H54 (cell line): ENCODE measurements around the gene CHST7.
"Not testable (repeated sequence)": the region's sequence is repeated elsewhere in the genome, so short reads cannot be mapped to it uniquely, and the experiment has no call there.

Source experiments
- DNase-seq: peaks from one replicate; pipeline ENCODE4 v3.0.0; 2011; ENCODE audit warnings: low spot score, mixed read lengths; ENCODE audit not compliant: insufficient read length
- FAIRE-seq: peaks from 3 replicates; lab custom pipeline; 2011; peaks lifted over from hg19 to GRCh38; lab: Jason Lieb, UNC
- POLR2A ChIP-seq: IDR thresholded peaks from 2 replicates; pipeline ENCODE4 v1.6.1; 2011; ENCODE audit warnings: low read depth, mild to moderate bottlenecking, low read length

CHST7 gene

GRCh38 chrX:46573331-46573891 lies at the start of gene CHST7:
TSS of gene CHST7 (plus strand) at chrX:46573765. CDS start at chrX:46573932, 167 bp downstream.
- DNase-seq (no peak), FAIRE-seq (no peak)
- TF ChIP-seq POLR2A, result peak; percentile 51

- DNase-seq, FAIRE-seq: not testable (repeated sequence)
These were observed 44.9 kb upstream of the CHST7 start for GRCh38 chrX:46528640-46529039.

GRCh38 chrX:46529740-46530403 lies 43.7 kb upstream of the CHST7 start:
- FAIRE-seq, DNase-seq: not testable (repeated sequence)

- FAIRE-seq, DNase-seq: not testable (repeated sequence)
These were observed 43.1 kb upstream of the CHST7 start for GRCh38 chrX:46530404-46530908.

- no peak for FAIRE-seq
- no peak for TF ChIP-seq POLR2A
- DNase-seq, result no peak
These were observed 42.1 kb upstream of the CHST7 start for GRCh38 chrX:46531442-46531841.

- TF ChIP-seq POLR2A, result no peak
- no peak for DNase-seq
- no peak for FAIRE-seq
These were observed 30.1 kb upstream of the CHST7 start for GRCh38 chrX:46543441-46543840.

- FAIRE-seq, result not testable (repeated sequence)
These were observed 29.0 kb upstream of the CHST7 start for GRCh38 chrX:46544527-46544926.

GRCh38 chrX:46545111-46546005 lies 28.2 kb upstream of the CHST7 start, which contains the start of gene ZNF674:
TSS of gene ZNF674 (minus strand) at chrX:46545421. CDS start at chrX:46542087, 3,334 bp downstream.
- no peak for FAIRE-seq
- TF ChIP-seq POLR2A, result peak; percentile 83
- DNase-seq, result peak; percentile 29

More at GRCh38 chrX:46544527-46544926, 29.0 kb upstream of the CHST7 start:
- not testable (repeated sequence) for DNase-seq

- TF ChIP-seq POLR2A, result no peak
- FAIRE-seq (no peak), DNase-seq (no peak)
These were observed 25.7 kb upstream of the CHST7 start for GRCh38 chrX:46547857-46548256.

- FAIRE-seq (no peak), DNase-seq (no peak)
- TF ChIP-seq POLR2A, result no peak
These were observed 23.7 kb upstream of the CHST7 start for GRCh38 chrX:46549914-46550313.

- DNase-seq (no peak), FAIRE-seq (no peak)
- no peak for TF ChIP-seq POLR2A
These were observed 22.0 kb upstream of the CHST7 start for GRCh38 chrX:46551494-46552128.

- FAIRE-seq, result no peak
- DNase-seq, result no peak
- TF ChIP-seq POLR2A, result no peak
These were observed 19.6 kb upstream of the CHST7 start for GRCh38 chrX:46553935-46554334.

GRCh38 chrX:46554942-46555341 lies 18.6 kb upstream of the CHST7 start:
- TF ChIP-seq POLR2A, result no peak
- FAIRE-seq (no peak), DNase-seq (no peak)

GRCh38 chrX:46559062-46559461 lies 14.5 kb upstream of the CHST7 start:
- DNase-seq (no peak), FAIRE-seq (no peak)
- no peak for TF ChIP-seq POLR2A
